ENCODE data around the gene ZNF280A. TPM values are rescaled to one million over a fixed set of nuclear protein-coding genes. Genes with fewer than 3 reads are reported as not detected.

The ZNF280A gene
- total and polyA plus RNA-seq, 2 experiments from 2014 or later = not detected

DNA sequence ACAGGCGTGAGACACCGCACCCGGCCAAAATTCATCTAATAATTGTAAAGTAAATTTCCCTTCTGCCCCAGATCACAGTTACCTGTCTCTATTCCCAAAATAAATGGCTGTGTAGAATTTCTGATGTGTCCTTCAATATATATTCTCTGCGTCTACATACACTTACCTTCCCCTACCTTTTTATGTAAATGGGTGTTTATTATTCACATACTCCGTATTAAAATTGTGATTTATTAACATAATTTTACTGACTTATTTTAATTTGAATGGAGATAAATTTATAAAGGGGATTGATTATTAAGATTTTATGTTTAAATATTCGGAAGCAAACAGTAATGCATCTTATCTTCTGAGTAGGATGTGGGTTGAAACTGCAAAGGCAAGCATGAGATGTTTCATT, 16.4 kb upstream of the ZNF280A start:
- no peaks in the 10 kb centered on the region for H3K9me2 ChIP-seq (ENCODE audit: insufficient read depth)
- TF ChIP-seq EZH2phosphoT487 (IDR thresholded peaks at IDR 0.05; ENCODE audit: unreplicated experiment) (no peak), ZNF331 (CRISPR knock-in tag; IDR thresholded peaks at IDR 0.05; ENCODE audit: low read depth) (no peak), EZH2 (IDR thresholded peaks at IDR 0.05; ENCODE audit: low read depth, unreplicated experiment) (no peak), POLR2AphosphoS5 (IDR thresholded peaks at IDR 0.05; ENCODE audit: low read depth) (no peak), NANOG (IDR thresholded peaks at IDR 0.05; ENCODE audit: borderline replicate concordance) (no peak), ZNF114 (CRISPR knock-in tag; IDR thresholded peaks at IDR 0.05) (no peak), STAT1 (IDR thresholded peaks at IDR 0.05; ENCODE audit: unreplicated experiment) (no peak), CREB1 (CRISPR knock-in tag; IDR thresholded peaks at IDR 0.05; ENCODE audit: low read depth) (no peak)
- TF ChIP-seq, protein P1, sequence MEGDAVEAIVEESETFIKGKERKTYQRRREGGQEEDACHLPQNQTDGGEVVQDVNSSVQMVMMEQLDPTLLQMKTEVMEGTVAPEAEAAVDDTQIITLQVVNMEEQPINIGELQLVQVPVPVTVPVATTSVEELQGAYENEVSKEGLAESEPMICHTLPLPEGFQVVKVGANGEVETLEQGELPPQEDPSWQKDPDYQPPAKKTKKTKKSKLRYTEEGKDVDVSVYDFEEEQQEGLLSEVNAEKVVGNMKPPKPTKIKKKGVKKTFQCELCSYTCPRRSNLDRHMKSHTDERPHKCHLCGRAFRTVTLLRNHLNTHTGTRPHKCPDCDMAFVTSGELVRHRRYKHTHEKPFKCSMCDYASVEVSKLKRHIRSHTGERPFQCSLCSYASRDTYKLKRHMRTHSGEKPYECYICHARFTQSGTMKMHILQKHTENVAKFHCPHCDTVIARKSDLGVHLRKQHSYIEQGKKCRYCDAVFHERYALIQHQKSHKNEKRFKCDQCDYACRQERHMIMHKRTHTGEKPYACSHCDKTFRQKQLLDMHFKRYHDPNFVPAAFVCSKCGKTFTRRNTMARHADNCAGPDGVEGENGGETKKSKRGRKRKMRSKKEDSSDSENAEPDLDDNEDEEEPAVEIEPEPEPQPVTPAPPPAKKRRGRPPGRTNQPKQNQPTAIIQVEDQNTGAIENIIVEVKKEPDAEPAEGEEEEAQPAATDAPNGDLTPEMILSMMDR (conservative IDR thresholded peaks at IDR 0.05; ENCODE audit: low read depth in 2 of 2) = no peak
- TF ChIP-seq, protein P2, sequence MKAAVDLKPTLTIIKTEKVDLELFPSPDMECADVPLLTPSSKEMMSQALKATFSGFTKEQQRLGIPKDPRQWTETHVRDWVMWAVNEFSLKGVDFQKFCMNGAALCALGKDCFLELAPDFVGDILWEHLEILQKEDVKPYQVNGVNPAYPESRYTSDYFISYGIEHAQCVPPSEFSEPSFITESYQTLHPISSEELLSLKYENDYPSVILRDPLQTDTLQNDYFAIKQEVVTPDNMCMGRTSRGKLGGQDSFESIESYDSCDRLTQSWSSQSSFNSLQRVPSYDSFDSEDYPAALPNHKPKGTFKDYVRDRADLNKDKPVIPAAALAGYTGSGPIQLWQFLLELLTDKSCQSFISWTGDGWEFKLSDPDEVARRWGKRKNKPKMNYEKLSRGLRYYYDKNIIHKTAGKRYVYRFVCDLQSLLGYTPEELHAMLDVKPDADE (IDR thresholded peaks at IDR 0.05) = no peak
- TF ChIP-seq, protein P3, sequence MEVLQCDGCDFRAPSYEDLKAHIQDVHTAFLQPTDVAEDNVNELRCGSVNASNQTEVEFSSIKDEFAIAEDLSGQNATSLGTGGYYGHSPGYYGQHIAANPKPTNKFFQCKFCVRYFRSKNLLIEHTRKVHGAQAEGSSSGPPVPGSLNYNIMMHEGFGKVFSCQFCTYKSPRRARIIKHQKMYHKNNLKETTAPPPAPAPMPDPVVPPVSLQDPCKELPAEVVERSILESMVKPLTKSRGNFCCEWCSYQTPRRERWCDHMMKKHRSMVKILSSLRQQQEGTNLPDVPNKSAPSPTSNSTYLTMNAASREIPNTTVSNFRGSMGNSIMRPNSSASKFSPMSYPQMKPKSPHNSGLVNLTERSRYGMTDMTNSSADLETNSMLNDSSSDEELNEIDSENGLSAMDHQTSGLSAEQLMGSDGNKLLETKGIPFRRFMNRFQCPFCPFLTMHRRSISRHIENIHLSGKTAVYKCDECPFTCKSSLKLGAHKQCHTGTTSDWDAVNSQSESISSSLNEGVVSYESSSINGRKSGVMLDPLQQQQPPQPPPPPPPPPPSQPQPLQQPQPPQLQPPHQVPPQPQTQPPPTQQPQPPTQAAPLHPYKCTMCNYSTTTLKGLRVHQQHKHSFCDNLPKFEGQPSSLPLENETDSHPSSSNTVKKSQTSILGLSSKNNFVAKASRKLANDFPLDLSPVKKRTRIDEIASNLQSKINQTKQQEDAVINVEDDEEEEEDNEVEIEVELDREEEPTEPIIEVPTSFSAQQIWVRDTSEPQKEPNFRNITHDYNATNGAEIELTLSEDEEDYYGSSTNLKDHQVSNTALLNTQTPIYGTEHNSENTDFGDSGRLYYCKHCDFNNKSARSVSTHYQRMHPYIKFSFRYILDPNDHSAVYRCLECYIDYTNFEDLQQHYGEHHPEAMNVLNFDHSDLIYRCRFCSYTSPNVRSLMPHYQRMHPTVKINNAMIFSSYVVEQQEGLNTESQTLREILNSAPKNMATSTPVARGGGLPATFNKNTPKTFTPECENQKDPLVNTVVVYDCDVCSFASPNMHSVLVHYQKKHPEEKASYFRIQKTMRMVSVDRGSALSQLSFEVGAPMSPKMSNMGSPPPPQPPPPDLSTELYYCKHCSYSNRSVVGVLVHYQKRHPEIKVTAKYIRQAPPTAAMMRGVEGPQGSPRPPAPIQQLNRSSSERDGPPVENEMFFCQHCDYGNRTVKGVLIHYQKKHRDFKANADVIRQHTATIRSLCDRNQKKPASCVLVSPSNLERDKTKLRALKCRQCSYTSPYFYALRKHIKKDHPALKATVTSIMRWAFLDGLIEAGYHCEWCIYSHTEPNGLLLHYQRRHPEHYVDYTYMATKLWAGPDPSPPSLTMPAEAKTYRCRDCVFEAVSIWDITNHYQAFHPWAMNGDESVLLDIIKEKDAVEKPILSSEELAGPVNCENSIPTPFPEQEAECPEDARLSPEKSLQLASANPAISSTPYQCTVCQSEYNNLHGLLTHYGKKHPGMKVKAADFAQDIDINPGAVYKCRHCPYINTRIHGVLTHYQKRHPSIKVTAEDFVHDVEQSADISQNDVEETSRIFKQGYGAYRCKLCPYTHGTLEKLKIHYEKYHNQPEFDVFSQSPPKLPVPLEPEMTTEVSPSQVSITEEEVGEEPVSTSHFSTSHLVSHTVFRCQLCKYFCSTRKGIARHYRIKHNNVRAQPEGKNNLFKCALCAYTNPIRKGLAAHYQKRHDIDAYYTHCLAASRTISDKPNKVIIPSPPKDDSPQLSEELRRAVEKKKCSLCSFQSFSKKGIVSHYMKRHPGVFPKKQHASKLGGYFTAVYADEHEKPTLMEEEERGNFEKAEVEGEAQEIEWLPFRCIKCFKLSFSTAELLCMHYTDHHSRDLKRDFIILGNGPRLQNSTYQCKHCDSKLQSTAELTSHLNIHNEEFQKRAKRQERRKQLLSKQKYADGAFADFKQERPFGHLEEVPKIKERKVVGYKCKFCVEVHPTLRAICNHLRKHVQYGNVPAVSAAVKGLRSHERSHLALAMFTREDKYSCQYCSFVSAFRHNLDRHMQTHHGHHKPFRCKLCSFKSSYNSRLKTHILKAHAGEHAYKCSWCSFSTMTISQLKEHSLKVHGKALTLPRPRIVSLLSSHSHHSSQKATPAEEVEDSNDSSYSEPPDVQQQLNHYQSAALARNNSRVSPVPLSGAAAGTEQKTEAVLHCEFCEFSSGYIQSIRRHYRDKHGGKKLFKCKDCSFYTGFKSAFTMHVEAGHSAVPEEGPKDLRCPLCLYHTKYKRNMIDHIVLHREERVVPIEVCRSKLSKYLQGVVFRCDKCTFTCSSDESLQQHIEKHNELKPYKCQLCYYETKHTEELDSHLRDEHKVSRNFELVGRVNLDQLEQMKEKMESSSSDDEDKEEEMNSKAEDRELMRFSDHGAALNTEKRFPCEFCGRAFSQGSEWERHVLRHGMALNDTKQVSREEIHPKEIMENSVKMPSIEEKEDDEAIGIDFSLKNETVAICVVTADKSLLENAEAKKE (CRISPR knock-in tag; IDR thresholded peaks at IDR 0.05) = no peak
- TF ChIP-seq, protein P4, sequence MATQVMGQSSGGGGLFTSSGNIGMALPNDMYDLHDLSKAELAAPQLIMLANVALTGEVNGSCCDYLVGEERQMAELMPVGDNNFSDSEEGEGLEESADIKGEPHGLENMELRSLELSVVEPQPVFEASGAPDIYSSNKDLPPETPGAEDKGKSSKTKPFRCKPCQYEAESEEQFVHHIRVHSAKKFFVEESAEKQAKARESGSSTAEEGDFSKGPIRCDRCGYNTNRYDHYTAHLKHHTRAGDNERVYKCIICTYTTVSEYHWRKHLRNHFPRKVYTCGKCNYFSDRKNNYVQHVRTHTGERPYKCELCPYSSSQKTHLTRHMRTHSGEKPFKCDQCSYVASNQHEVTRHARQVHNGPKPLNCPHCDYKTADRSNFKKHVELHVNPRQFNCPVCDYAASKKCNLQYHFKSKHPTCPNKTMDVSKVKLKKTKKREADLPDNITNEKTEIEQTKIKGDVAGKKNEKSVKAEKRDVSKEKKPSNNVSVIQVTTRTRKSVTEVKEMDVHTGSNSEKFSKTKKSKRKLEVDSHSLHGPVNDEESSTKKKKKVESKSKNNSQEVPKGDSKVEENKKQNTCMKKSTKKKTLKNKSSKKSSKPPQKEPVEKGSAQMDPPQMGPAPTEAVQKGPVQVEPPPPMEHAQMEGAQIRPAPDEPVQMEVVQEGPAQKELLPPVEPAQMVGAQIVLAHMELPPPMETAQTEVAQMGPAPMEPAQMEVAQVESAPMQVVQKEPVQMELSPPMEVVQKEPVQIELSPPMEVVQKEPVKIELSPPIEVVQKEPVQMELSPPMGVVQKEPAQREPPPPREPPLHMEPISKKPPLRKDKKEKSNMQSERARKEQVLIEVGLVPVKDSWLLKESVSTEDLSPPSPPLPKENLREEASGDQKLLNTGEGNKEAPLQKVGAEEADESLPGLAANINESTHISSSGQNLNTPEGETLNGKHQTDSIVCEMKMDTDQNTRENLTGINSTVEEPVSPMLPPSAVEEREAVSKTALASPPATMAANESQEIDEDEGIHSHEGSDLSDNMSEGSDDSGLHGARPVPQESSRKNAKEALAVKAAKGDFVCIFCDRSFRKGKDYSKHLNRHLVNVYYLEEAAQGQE (IDR thresholded peaks at IDR 0.05; ENCODE audit: unreplicated experiment) = no peak
- Mint-ChIP-seq H3K36me3 (ENCODE audit: low read depth) (no peaks in the 10 kb centered on the region), H3K4me3 (no peak overlapping the region), H3K9me3 (peaks cover 9% of the 10 kb centered on the region; the same call in 2 of the 3 replicates), H3K4me1 (no peaks in the 10 kb centered on the region), H3K27me3 (ENCODE audit: insufficient read depth, low read depth, poor library complexity) (peaks cover 70% of the 10 kb centered on the region), H3K27ac (no peak overlapping the region)
- H3K4me1 ChIP-seq (ENCODE audit: insufficient read depth) = no peaks in the 10 kb centered on the region
- peaks cover 99% of the 10 kb centered on the region for H3K27me3 ChIP-seq (ENCODE audit: insufficient read depth)
- no peak overlapping the region for H3K27ac ChIP-seq (ENCODE audit: low read depth)
- H4K20me1 ChIP-seq (replicated peaks; ENCODE audit: insufficient read depth) = no peaks in the 10 kb centered on the region
- H3K79me2 ChIP-seq (replicated peaks; ENCODE audit: insufficient read depth) = no peaks in the 10 kb centered on the region
- H3K4me2 ChIP-seq = no peak overlapping the region
- H3K4me3 ChIP-seq = no peak overlapping the region
- no peak for ATAC-seq
- H2AFZ ChIP-seq = no peak overlapping the region
- no peaks in the 10 kb centered on the region for H3K36me3 ChIP-seq (ENCODE audit: insufficient read depth)
- no peak for DNase-seq (ENCODE audit: low spot score)
- no peaks in the 10 kb centered on the region for H3F3A ChIP-seq (replicated peaks; ENCODE audit: low read depth)

Measured in GM23338 (cell line).